Activated T-cell treated with anti-CD3 and anti-CD28 coated beads for 48 hours (primary cell): Measurements from ENCODE around the gene CSNK1G3.

Source experiments
- DNase-seq: peaks from one replicate; pipeline ENCODE4 v3.0.0-alpha.2; 2020; ENCODE audit warnings: low read depth

The CSNK1G3 gene

GRCh38 chr5:123647066-123647465 is 135.1 kb downstream of the CSNK1G3 start:
- no peak for DNase-seq

DNA sequence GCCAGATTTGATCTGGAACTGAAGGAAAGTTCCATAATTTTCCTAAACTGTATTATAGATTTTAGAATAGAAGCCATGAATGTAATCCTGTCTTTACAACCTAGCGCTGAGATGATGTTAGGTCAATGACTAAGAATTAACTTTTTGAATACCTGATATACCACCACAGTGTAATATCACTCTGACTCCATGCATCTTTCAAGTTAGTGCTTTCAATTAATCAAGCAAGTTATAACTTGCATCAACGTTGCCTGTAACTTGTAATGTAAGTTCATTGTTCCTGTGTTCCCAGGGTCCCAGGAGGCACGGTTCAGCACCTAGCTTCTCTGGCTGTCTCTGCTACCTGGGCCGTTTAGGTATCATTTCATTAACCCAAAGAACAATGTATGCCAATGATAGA is 139.3 kb downstream of the CSNK1G3 start:
- no peak for DNase-seq

DNA sequence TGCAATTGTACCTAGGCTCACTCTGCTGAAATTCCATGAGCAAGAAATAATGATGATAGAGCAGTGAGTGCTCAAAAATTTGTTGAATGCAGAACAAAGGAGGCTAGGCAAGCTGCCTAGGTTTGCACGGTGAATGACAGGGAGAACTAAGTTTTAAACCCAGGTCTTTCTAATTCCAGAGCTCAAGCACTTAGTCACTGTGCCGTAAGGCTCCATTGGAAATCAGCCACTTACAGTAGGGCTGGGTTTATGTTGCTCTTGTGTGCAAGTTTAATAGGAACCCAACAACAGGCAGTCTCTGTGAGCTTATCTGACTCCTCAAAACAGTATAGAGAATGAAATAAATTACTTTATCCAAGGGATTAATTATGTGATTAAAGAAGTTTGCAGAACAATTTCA is 147.0 kb downstream of the CSNK1G3 start:
- no peak for DNase-seq

GRCh38 chr5:123659495-123659894 is 147.5 kb downstream of the CSNK1G3 start:
- DNase-seq, result no peak

DNA sequence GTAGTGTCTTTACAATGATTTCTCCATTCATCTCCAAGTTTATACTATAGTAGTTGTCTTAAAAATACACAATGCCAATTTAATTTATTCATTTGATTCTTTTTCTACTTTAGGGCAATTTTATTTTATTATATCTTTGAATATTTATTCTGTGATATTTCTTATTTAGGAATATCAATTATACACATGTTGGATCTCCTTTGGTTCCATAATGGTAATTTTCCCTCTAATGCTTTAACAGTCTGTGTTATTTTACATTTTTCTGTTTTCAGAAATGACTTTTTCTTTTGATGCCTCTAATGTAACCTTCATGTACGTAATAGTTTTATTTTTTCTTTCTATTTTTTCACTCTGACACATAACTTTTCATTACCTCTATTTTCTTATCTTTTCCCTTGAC is 153.0 kb downstream of the CSNK1G3 start:
- no peak for DNase-seq

DNA sequence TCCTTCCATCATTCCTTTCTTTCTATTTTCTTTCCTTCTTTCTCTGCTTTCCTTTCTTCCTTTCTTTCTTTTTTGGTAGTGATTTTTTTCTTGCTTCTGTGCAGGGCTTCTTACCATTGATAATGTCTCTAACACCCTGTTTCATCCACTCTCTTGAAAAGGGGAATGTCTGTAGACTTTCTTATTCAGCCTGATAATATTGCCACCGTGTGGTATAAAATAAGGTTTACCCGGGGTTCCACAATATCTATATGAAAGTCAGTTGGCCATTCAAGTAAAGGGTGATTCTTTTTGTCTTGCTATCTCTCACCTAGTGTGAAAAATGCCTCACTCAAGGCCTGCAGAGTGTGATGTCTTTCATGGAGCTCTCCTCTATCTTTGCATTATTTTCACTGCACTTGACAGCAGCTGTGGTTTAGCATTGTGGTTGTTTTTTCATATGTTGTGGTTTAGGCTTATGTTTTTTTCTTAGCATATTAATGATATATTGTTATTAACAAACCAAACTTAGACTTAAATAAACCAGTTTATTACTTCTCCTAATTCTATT is 153.9 kb downstream of the CSNK1G3 start:
- DNase-seq, result no peak
